Stimulated activated CD4-positive, alpha-beta T cell treated with anti-CD3 and anti-CD28 coated beads, Interleukin-2, amount 100 ng/mL, for 24 hours (primary cell): ENCODE measurements around the gene HSPBP1.
A peak's percentile ranks its signal among the peaks of the same experiment; 100 is the strongest.
"Not testable (repeated sequence)": the region's sequence is repeated elsewhere in the genome, so short reads cannot be mapped to it uniquely, and the experiment has no call there.

Source experiments
- DNase-seq, 2 donors: peaks; one replicate each; pipeline ENCODE4 v3.0.0-alpha.2; 2020

HSPBP1 gene

DNA sequence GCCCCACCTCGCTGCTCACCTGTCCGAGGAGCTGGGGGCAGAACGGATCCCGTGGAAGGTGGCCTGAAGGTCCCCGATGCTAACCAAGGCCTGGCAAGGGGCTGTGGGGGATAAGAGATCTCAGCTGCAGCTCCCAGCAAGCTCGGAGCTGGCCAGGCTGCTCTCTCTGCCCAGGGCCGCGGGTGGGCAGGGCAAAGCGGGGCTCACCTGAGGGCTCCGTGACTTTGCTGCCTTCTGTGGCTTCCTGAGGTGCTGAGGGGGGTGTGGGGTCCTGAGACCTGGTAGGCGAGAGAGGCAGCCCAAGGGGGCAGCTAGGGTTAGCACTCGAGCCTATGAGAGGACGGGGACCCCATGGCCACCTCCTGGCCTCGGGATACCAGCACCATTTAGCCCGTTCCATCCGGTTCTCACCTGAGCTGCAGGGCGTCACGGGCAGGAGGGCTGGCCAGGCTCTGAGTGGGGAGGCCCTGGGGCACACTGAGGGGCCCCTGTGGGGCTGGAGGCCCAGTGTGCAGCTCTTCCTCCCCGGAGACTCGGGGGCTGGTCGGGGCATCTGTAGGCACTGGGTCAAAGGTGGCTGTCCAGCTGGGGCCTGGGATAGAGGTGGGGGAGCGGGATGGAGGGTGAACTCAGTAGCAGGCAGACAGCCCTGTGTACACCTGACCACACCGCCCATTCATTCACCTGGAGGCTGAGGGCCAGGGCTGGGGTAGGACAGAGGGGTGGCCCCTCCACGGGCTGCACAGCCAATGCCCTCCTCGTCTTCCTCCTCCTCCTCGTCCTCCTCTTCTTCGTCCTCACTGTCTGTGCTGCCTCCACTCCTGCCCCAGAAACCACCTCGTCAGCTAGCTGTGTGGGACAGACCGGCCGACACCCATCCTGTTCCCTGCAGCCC, 48.3 kb downstream of the HSPBP1 start:
- no peak for DNase-seq

GRCh38 chr19:55230780-55231179, 49.1 kb downstream of the HSPBP1 start:
- DNase-seq: no peak

DNA sequence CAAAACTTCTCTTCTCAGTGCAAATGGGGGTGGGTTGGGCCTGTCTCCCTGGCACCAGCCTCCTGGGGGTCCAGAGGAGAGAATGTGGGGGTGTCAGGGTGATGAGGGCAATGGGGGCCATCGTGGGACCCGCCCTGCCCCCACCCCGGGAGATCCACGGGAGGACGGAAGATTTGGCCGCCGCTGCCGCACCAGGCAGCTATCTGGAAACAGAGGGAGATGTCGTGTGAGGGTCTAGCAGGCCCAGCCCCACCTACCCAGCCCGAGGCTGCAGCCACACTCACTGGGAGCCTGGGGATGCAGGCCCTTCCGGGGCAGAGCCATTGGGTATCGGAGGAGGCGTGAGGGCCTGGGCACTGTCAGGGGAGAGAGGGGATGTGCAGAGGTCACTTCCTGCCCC, 49.6 kb downstream of the HSPBP1 start:
- no peak for DNase-seq

GRCh38 chr19:55229789-55230182, 50.1 kb downstream of the HSPBP1 start:
- no peak for DNase-seq

DNA sequence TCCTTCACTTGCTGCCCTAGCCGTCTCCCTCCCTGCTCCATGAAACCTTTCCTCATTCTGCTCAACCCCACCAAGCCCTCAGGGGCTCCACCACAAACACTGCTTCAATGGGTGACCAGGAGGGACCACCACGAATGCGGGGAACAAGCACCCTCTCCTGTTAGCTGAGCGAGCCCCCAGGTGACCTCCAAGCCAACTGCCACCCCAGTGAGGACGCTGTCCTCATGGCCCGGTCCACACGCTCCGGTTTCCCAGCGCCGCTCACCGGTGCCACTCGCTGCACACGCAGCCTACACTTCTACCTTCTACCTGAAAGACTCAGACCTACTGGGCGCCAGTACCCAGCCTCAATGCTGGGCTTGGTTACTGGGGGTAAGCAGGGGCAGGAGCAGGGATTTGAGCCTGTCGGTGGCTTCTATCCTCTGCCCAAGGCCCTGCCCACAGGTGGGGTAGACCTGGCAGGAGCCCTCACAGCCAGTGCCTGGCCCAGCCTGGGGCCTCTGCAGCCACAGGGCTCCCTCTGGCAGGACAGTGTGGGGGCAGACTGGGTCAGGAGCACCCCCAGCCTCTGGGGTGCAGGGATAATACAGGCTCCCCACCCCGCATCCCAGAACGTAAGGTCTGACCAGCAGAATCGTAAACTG, 50.6 kb downstream of the HSPBP1 start:
- DNase-seq: no peak

DNA sequence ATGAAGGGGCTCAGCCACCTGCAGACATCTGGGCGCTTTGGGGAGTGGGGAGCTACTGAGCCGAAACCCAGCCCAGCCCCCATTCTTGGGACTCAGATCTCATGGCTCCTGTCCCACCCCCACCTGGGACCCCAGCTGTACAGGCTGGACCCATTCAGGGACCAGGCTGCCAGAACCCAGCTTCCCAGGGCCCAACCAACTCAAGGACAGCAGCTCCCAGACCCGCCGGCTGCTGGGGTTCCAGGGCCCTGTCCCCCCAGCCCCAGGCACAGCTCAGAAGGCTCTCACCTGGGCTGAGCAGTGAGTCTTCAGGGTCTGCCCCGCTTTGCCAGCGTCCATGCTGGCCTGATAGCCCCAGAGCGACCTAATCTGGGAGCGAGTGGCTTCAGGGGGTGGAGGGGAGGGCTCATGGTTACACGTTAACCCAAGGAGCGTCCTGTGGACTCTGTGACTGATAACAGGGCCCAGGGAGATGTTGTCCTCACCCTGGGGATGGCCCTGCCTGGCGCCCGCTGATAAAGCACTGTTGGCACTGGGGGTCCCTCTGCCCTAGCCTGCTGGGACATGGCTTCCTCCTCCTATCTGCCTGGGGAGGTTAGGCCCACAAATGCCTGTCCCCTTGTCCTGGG, 51.4 kb downstream of the HSPBP1 start, which contains the start of gene TMEM86B:
TSS of gene TMEM86B (minus strand) at position 361 of the 629 bp plus-strand sequence. CDS start at position 339, 22 bp downstream.
- no peak for DNase-seq

GRCh38 chr19:55228015-55228391, 51.9 kb downstream of the HSPBP1 start:
- no peak for DNase-seq

GRCh38 chr19:55227241-55228014, 52.5 kb downstream of the HSPBP1 start:
- DNase-seq: no peak

GRCh38 chr19:55226788-55227187, 53.1 kb downstream of the HSPBP1 start:
- no peak for DNase-seq

DNA sequence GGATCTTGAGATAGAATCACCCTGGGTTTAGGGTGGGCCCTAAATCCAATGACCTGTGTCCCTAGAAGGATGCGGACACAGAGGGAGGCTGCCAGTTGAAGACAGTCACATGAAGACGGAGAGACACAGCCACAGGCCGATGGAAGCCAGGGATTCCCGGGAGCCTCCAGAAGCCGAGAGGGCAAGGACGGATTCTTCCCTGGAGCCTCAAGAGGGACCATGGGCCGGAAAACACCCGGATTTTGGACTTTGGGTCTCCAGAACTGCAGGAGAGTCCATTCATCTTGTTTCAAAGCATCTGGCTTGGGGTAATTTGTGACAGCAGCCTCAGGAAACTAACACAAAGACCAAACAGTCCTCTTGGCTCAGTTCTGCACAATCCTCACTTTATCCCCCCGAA, 53.6 kb downstream of the HSPBP1 start:
- DNase-seq: no peak

- no peak for DNase-seq
These were observed 54.4 kb downstream of the HSPBP1 start for GRCh38 chr19:55225415-55225958.

GRCh38 chr19:55224679-55225414, 55.1 kb downstream of the HSPBP1 start:
- DNase-seq: not testable (repeated sequence)

- no peak for DNase-seq
These were observed 55.8 kb downstream of the HSPBP1 start for GRCh38 chr19:55224038-55224665.

DNA sequence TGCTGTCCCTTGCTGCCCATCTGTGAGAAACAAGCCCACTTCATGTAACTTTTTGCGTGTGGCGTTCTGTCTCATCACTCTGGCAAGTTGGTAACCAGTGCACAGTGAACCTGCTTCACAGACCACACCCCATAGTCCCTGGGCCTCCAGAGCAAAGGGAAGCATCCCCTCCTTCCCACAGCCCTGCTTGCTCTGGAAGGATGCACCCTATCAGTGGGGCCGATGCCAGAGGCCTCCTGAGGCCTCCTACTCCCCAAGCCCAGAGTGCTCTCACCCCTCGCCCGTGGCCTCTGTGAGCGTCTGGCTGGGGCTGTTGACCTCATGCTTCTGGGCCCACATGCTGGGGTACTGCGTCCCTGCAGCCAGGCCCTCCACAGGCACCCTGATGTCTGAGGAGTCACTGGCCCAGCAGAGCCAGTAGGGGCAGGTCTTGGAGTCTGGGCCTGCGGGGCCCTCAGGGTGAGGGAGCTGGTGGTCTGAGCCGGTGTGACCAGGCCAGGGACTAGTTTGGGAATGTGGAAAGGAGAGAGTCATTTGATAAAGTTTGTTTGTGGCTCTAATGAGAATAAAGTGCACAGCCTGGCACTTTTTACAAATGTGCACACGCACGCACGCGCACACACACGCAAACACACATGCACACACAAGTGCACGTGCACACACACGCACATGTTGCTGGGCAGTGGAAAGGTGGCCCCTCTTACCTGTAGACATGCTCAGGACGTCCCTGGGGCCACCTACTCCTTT, 56.4 kb downstream of the HSPBP1 start:
- no peak for DNase-seq

- no peak for DNase-seq
These were observed 59.4 kb downstream of the HSPBP1 start for GRCh38 chr19:55220525-55220924.

DNA sequence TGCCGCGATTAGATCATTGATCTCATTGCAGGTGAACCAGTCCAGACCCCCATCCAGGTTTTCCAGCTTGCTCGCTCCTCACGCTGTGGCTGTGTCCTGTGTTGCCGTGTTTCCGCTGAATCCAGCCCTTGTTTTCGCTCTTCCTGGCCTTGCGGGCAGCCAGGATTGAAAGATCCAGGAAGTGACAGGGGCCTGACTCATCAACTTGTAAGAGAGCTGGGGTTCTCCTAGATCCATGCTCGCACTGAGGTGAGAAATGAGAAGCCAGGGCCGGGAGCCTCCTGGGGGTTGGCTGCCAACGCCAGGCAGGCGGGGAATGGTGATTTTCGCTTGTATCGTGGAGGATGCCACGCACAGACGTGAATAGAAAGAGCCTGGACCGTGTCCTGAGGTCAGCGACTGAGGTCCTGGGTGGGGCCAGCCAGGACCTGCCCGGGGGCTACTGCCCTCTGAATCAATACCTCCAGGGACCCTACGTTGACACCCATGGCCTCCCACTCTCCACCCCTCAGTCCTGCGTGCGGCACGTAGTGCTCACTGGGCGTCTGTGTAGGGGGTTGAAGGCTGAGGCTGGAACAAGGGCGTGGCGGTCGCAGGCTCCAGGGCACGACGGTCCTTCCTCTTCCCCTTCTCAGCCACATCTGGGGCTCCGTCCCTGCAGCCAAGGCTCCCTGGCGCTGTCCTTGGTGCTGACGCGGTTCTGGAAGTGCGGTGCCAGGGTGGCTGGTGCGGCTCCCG, 63.3 kb downstream of the HSPBP1 start:
- peak; percentile 59 to 68 for DNase-seq

DNA sequence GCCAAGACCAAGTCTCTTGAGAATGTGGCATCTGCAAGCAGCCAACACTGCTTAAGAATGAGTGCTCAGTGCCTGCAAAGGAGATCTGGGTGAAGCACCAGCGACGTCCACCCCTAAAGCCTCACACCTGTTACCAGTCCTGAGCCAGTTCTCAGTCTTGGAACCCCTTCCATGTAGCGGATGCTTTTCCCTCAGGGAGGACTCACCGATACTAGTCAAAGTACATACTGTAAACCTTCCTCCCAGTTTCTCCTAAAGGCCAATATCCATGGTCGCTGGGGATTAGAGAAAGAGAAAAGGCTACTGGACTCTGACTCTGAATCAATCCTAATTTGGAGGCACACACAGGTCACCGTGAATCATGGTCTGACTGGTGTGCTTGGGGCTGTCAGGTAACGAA, 66.4 kb downstream of the HSPBP1 start:
- DNase-seq: no peak

- peak; percentile 59 to 69 for DNase-seq
These were observed 67.5 kb downstream of the HSPBP1 start for GRCh38 chr19:55212447-55212846.
